Measurements from ENCODE around the gene CD1D.

The CD1D gene

DNA sequence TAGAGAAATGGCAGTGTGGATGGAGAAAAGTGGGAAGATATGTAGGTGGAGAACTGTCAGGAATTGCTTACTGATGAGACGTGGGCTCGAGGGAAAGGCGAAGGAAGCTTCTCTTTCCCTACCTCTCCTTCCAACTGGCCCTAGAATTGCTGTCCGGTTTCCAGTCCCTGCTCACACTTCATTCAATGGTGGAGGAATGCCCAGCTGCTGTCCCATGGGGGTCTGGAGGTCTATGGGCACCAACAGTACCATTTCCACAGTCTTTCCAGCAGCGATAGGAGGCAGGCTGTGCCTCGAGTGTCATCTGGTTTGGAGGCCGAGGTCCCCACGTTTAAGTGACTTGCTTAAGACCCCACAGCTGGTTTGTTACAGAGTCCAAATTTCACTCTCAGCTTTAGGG, 31.5 kb upstream of the CD1D start:
- DNase-seq (ENCODE audit: low spot score) (no peak), ATAC-seq (ENCODE audit: low read depth) (no peak)
- TF ChIP-seq, protein P1, sequence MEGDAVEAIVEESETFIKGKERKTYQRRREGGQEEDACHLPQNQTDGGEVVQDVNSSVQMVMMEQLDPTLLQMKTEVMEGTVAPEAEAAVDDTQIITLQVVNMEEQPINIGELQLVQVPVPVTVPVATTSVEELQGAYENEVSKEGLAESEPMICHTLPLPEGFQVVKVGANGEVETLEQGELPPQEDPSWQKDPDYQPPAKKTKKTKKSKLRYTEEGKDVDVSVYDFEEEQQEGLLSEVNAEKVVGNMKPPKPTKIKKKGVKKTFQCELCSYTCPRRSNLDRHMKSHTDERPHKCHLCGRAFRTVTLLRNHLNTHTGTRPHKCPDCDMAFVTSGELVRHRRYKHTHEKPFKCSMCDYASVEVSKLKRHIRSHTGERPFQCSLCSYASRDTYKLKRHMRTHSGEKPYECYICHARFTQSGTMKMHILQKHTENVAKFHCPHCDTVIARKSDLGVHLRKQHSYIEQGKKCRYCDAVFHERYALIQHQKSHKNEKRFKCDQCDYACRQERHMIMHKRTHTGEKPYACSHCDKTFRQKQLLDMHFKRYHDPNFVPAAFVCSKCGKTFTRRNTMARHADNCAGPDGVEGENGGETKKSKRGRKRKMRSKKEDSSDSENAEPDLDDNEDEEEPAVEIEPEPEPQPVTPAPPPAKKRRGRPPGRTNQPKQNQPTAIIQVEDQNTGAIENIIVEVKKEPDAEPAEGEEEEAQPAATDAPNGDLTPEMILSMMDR (IDR thresholded peaks at IDR 0.05; ENCODE audit: poor library complexity, severe bottlenecking), result no peak
- Histone ChIP-seq H3K27me3 (ENCODE audit: insufficient read depth, poor library complexity, severe bottlenecking) (no peaks in the 10 kb centered on the region), H3K9me3 (ENCODE audit: severe bottlenecking) (no peaks in the 10 kb centered on the region), H3K4me3 (ENCODE audit: severe bottlenecking) (peak overlapping the region; percentile 17), H3K36me3 (ENCODE audit: low read depth) (no peaks in the 10 kb centered on the region), H3K27ac (ENCODE audit: poor library complexity, severe bottlenecking) (peak overlapping the region; percentile 97), H3K4me1 (ENCODE audit: insufficient read depth, poor library complexity, severe bottlenecking) (peaks cover 54% of the 10 kb centered on the region)

DNA sequence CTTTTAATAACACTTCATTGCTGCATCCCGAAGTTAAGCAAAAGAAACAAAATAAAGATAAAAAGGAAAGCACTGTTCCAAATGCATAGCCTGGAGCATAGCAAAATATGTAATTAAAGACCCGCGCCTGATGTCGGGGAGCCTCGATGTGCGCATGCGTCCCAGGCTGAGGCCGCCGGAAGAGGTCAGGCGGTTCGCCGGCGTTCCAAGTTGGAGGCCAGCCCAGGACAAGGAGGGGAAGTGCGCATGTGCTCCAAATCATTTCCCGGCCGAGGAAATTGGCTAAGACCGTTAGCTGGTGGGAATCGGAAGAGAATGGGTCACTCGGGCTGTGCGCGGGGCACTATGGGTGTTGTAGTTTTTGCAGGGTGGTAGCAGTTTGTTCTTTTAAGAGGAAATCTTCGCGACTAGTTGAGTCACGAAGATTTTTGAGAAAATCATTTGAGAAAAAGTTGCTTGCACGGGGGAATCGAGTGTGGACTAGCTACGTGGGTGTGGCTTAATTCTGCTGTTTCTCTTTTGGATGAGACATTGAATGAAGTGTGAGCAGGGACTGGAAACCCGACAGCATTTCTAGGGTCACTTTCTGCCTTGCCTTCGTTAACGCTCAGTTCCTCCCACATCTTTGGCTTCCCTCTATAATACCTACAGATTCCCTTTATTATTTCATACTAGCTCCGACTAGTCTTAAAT, 31.0 kb upstream of the CD1D start:
- Histone ChIP-seq H3K4me3 (ENCODE audit: severe bottlenecking) (peak overlapping the region; percentile 17), H3K4me1 (ENCODE audit: insufficient read depth, poor library complexity, severe bottlenecking) (peaks cover 56% of the 10 kb centered on the region), H3K36me3 (ENCODE audit: low read depth) (no peaks in the 10 kb centered on the region), H3K27me3 (ENCODE audit: insufficient read depth, poor library complexity, severe bottlenecking) (no peaks in the 10 kb centered on the region), H3K27ac (ENCODE audit: poor library complexity, severe bottlenecking) (peak overlapping the region; percentile 97), H3K9me3 (ENCODE audit: severe bottlenecking) (no peaks in the 10 kb centered on the region)
- ATAC-seq (ENCODE audit: low read depth) (peak; percentile 64), DNase-seq (ENCODE audit: low spot score) (peak; percentile 92)
- TF ChIP-seq, protein P1 (IDR thresholded peaks at IDR 0.05; ENCODE audit: poor library complexity, severe bottlenecking), result no peak

GRCh38 chr1:158150523-158150922, 30.2 kb upstream of the CD1D start:
- no peak overlapping the region for H3K27ac ChIP-seq (ENCODE audit: poor library complexity, severe bottlenecking)
- DNase-seq (ENCODE audit: low spot score), result no peak
- no peaks in the 10 kb centered on the region for H3K9me3 ChIP-seq (ENCODE audit: severe bottlenecking)
- H3K4me3 ChIP-seq (ENCODE audit: severe bottlenecking), result no peak overlapping the region
- H3K36me3 ChIP-seq (ENCODE audit: low read depth), result no peaks in the 10 kb centered on the region
- TF ChIP-seq, protein P1 (IDR thresholded peaks at IDR 0.05; ENCODE audit: poor library complexity, severe bottlenecking), result no peak
- no peak for ATAC-seq (ENCODE audit: low read depth)
- H3K4me1 ChIP-seq (ENCODE audit: insufficient read depth, poor library complexity, severe bottlenecking), result peaks cover 53% of the 10 kb centered on the region
- H3K27me3 ChIP-seq (ENCODE audit: insufficient read depth, poor library complexity, severe bottlenecking), result no peaks in the 10 kb centered on the region

GRCh38 chr1:158153179-158153578, 27.5 kb upstream of the CD1D start:
- Histone ChIP-seq H3K4me3 (ENCODE audit: severe bottlenecking) (no peak overlapping the region), H3K27ac (ENCODE audit: poor library complexity, severe bottlenecking) (peak overlapping the region; percentile 64), H3K27me3 (ENCODE audit: insufficient read depth, poor library complexity, severe bottlenecking) (no peaks in the 10 kb centered on the region), H3K36me3 (ENCODE audit: low read depth) (no peaks in the 10 kb centered on the region), H3K4me1 (ENCODE audit: insufficient read depth, poor library complexity, severe bottlenecking) (peaks cover 33% of the 10 kb centered on the region), H3K9me3 (ENCODE audit: severe bottlenecking) (no peaks in the 10 kb centered on the region)
- DNase-seq (ENCODE audit: low spot score), result no peak
- peak; percentile 37; the same call in 1 of the 3 replicates for ATAC-seq (ENCODE audit: low read depth)
- TF ChIP-seq, protein P1 (IDR thresholded peaks at IDR 0.05; ENCODE audit: poor library complexity, severe bottlenecking), result no peak

GRCh38 chr1:158153746-158154444, 26.8 kb upstream of the CD1D start:
- peak overlapping the region; percentile 64 for H3K27ac ChIP-seq (ENCODE audit: poor library complexity, severe bottlenecking)
- peaks cover 30% of the 10 kb centered on the region for H3K4me1 ChIP-seq (ENCODE audit: insufficient read depth, poor library complexity, severe bottlenecking)
- H3K36me3 ChIP-seq (ENCODE audit: low read depth), result no peaks in the 10 kb centered on the region
- no peak overlapping the region for H3K4me3 ChIP-seq (ENCODE audit: severe bottlenecking)
- ATAC-seq (ENCODE audit: low read depth) (no peak), DNase-seq (ENCODE audit: low spot score) (no peak)
- no peaks in the 10 kb centered on the region for H3K27me3 ChIP-seq (ENCODE audit: insufficient read depth, poor library complexity, severe bottlenecking)
- TF ChIP-seq, protein P1 (IDR thresholded peaks at IDR 0.05; ENCODE audit: poor library complexity, severe bottlenecking), result no peak
- H3K9me3 ChIP-seq (ENCODE audit: severe bottlenecking), result no peaks in the 10 kb centered on the region

All from RWPE2 (cell line).